ENCODE results near the gene TAF1A.

Gene TAF1A

GRCh38 chr1:222627232-222627631, 37.5 kb upstream of the TAF1A start:
- Mint-ChIP-seq H3K36me3 (ENCODE audit: low read depth) (peaks cover 61% of the 10 kb centered on the region), H3K9me3 (no peaks in the 10 kb centered on the region), H3K27me3 (ENCODE audit: low read depth, poor library complexity) (no peaks in the 10 kb centered on the region), H3K27ac (no peak overlapping the region), H3K4me1 (no peaks in the 10 kb centered on the region), H3K4me3 (no peak overlapping the region)
- no peak for DNase-seq
- no peak for TF ChIP-seq CTCF (IDR thresholded peaks at IDR 0.05)

- Mint-ChIP-seq H3K36me3 (ENCODE audit: low read depth) (peaks cover 55% of the 10 kb centered on the region), H3K4me3 (no peak overlapping the region), H3K4me1 (peaks cover 13% of the 10 kb centered on the region), H3K27ac (no peak overlapping the region), H3K9me3 (no peaks in the 10 kb centered on the region), H3K27me3 (ENCODE audit: low read depth, poor library complexity) (no peaks in the 10 kb centered on the region)
- no peak for TF ChIP-seq CTCF (IDR thresholded peaks at IDR 0.05)
- no peak for DNase-seq
Measured at GRCh38 chr1:222624214-222624613, 34.5 kb upstream of the TAF1A start.

- no peak for TF ChIP-seq CTCF (IDR thresholded peaks at IDR 0.05)
- Mint-ChIP-seq H3K4me3 (no peak overlapping the region), H3K4me1 (peaks cover 17% of the 10 kb centered on the region), H3K36me3 (ENCODE audit: low read depth) (peaks cover 48% of the 10 kb centered on the region), H3K27ac (no peak overlapping the region), H3K27me3 (ENCODE audit: low read depth, poor library complexity) (no peaks in the 10 kb centered on the region), H3K9me3 (no peaks in the 10 kb centered on the region)
- no peak for DNase-seq
Measured at GRCh38 chr1:222623458-222623857, 33.7 kb upstream of the TAF1A start.

- Mint-ChIP-seq H3K36me3 (ENCODE audit: low read depth) (peaks cover 41% of the 10 kb centered on the region), H3K27me3 (ENCODE audit: low read depth, poor library complexity) (no peaks in the 10 kb centered on the region), H3K4me1 (peaks cover 17% of the 10 kb centered on the region), H3K27ac (peak overlapping the region; percentile 52), H3K4me3 (no peak overlapping the region), H3K9me3 (no peaks in the 10 kb centered on the region)
- no peak for DNase-seq
- no peak for TF ChIP-seq CTCF (IDR thresholded peaks at IDR 0.05)
Measured at GRCh38 chr1:222622765-222623164, 33.0 kb upstream of the TAF1A start.

- H3K27ac Mint-ChIP-seq: no peak overlapping the region
- H3K9me3 Mint-ChIP-seq: no peaks in the 10 kb centered on the region
- DNase-seq: no peak
- H3K4me3 Mint-ChIP-seq: no peak overlapping the region
- peaks cover 27% of the 10 kb centered on the region for H3K36me3 Mint-ChIP-seq (ENCODE audit: low read depth)
- peaks cover 12% of the 10 kb centered on the region for H3K27me3 Mint-ChIP-seq (ENCODE audit: low read depth, poor library complexity)
- TF ChIP-seq CTCF (IDR thresholded peaks at IDR 0.05): no peak
- H3K4me1 Mint-ChIP-seq: peaks cover 22% of the 10 kb centered on the region
Measured at GRCh38 chr1:222620566-222620965, 30.8 kb upstream of the TAF1A start.

GRCh38 chr1:222618880-222619596, 29.3 kb upstream of the TAF1A start:
- peak; percentile 48 for DNase-seq
- Mint-ChIP-seq H3K4me1 (peaks cover 22% of the 10 kb centered on the region), H3K36me3 (ENCODE audit: low read depth) (peaks cover 21% of the 10 kb centered on the region), H3K9me3 (no peaks in the 10 kb centered on the region), H3K27me3 (ENCODE audit: low read depth, poor library complexity) (peaks cover 18% of the 10 kb centered on the region), H3K27ac (peak overlapping the region; percentile 79), H3K4me3 (peak overlapping the region; percentile 91)
- TF ChIP-seq CTCF (IDR thresholded peaks at IDR 0.05): no peak

All from nephron progenitor cell (in vitro differentiated cells).